Endothelial cell of umbilical vein (primary cell): ENCODE data around the gene WTAP. TPM values are rescaled to one million over a fixed set of nuclear protein-coding genes. Genes with fewer than 3 reads are reported as not detected.

Experiments used
- BruUV-seq: library from RNA; stranded (reverse); fragments of 400-500 nt; replicated peaks from 2 replicates; lab custom pipeline; 2021; lab: Mats Ljungman, UMichigan
- CTCF ChIA-PET: fragments of 300-600, 350-600 bp; sonication (Branson Sonifier 250); formaldehyde crosslinking; loops from one replicate; lab custom pipeline; 2021; ENCODE audit warnings: antibody characterized with exemption, inconsistent platforms; lab: Charles Lee
- POLR2A ChIA-PET: fragments of 300-600, 350-600 bp; sonication (Branson Sonifier 250); formaldehyde crosslinking; loops from one replicate; lab custom pipeline; 2021; ENCODE audit warnings: antibody characterized with exemption, inconsistent platforms; lab: Charles Lee
- DNase-seq: peaks from one replicate; pipeline ENCODE4 v3.0.0-alpha.2; 2011; ENCODE audit warnings: low read depth, low spot score
- FAIRE-seq: peaks from 2 replicates; lab custom pipeline; 2011; peaks lifted over from hg19 to GRCh38; lab: Jason Lieb, UNC
- H2AFZ ChIP-seq: 2 replicates; pipeline ENCODE4 v1.6.0; 2012; ENCODE audit warnings: low read depth, low read length, control low read depth, inconsistent platforms
- H3K27ac ChIP-seq: 2 replicates; pipeline ENCODE4 v1.5.1; 2011; ENCODE audit warnings: low read depth, mild to moderate bottlenecking, control low read depth, low read length, moderate library complexity; ENCODE audit not compliant: insufficient read depth
- H3K27me3 ChIP-seq, 2 experiments: 2 replicates each; pipeline versions ENCODE4 v1.6.0 to v1.6.1; 2011; ENCODE audit warnings: low read length in 2 of 2, mixed read lengths in 1 of 2; ENCODE audit not compliant: control insufficient read depth in 2 of 2, insufficient read depth in 2 of 2
- H3K36me3 ChIP-seq, 2 experiments: 2 replicates in 1 of 2; 3 replicates in 1 of 2; pipeline ENCODE4 v1.5.1; 2011; ENCODE audit warnings: low read length in 2 of 2, mild to moderate bottlenecking in 1 of 2, moderate library complexity in 1 of 2; ENCODE audit not compliant: control insufficient read depth in 2 of 2, insufficient read depth in 2 of 2; ENCODE audit errors: extremely low read depth in 1 of 2
- H3K4me1 ChIP-seq: 3 replicates; pipeline ENCODE4 v1.5.1; 2011; ENCODE audit warnings: mild to moderate bottlenecking, low read length; ENCODE audit not compliant: control insufficient read depth, insufficient read depth; ENCODE audit errors: extremely low read depth
- H3K4me2 ChIP-seq: 2 replicates; pipeline ENCODE4 v1.6.1; 2011; ENCODE audit warnings: low read length, control low read depth, mixed read lengths; ENCODE audit not compliant: insufficient read depth
- H3K4me3 ChIP-seq, 3 experiments: fragments of 200-600 bp in 1 of 3; sonication (generic), shearing (Covaris generic) in 1 of 3; replicated peaks in 1 of 3; 2 replicates each; pipeline ENCODE4 v1.5.1; 2011 to 2016; ENCODE audit warnings: control low read depth in 3 of 3, low read length in 3 of 3, mild to moderate bottlenecking in 2 of 3, inconsistent platforms in 1 of 3, low read depth in 1 of 3, moderate library complexity in 1 of 3; ENCODE audit not compliant: insufficient read depth in 1 of 3
- H3K79me2 ChIP-seq: 2 replicates; pipeline ENCODE4 v1.6.0; 2012; ENCODE audit warnings: low read length, inconsistent platforms; ENCODE audit not compliant: control insufficient read depth, insufficient read depth
- H3K9ac ChIP-seq: replicated peaks from 2 replicates; pipeline ENCODE3; 2011; ENCODE audit warnings: low read length, control low read depth; ENCODE audit not compliant: insufficient read depth; ENCODE audit errors: extremely low read depth
- H3K9me1 ChIP-seq: replicated peaks from 3 replicates; pipeline ENCODE4 v1.6.0; 2011; ENCODE audit warnings: mild to moderate bottlenecking, low read length; ENCODE audit not compliant: control insufficient read depth, insufficient read depth; ENCODE audit errors: extremely low read depth
- H3K9me3 ChIP-seq: replicated peaks from 2 replicates; pipeline ENCODE4 v1.5.1; 2012; ENCODE audit warnings: low read length, inconsistent platforms; ENCODE audit not compliant: control insufficient read depth, insufficient read depth
- H4K20me1 ChIP-seq: replicated peaks from 2 replicates; pipeline ENCODE3; 2011; ENCODE audit warnings: mild to moderate bottlenecking, low read length; ENCODE audit not compliant: control insufficient read depth, insufficient read depth; ENCODE audit errors: extremely low read depth
- EZH2 ChIP-seq: IDR thresholded peaks from 2 replicates; pipeline ENCODE4 v1.6.1; 2012; ENCODE audit warnings: borderline replicate concordance, low read depth, mild to moderate bottlenecking, moderate library complexity, low read length, inconsistent platforms; ENCODE audit not compliant: severe bottlenecking
- FOS ChIP-seq: IDR thresholded peaks from 2 replicates; pipeline ENCODE4 v1.6.1; 2011; ENCODE audit warnings: mild to moderate bottlenecking, low read length, moderate library complexity, borderline replicate concordance; ENCODE audit not compliant: insufficient read depth
- MYC ChIP-seq: IDR thresholded peaks from one replicate; pipeline ENCODE4 v1.6.1; 2011; ENCODE audit warnings: mild to moderate bottlenecking, low read depth, low read length
- POLR2A ChIP-seq: IDR thresholded peaks from 2 replicates; pipeline ENCODE4 v1.6.1; 2012; ENCODE audit warnings: low read depth, mild to moderate bottlenecking, control low read depth, low read length
- POLR2AphosphoS5 ChIP-seq: IDR thresholded peaks from 2 replicates; pipeline ENCODE4 v1.6.1; 2012; ENCODE audit warnings: low read depth, mild to moderate bottlenecking, control low read depth, low read length, moderate library complexity; ENCODE audit not compliant: insufficient read depth
- dilution Hi-C: fragments of 300-500 bp; cut with MboI; formaldehyde crosslinking; loops from one replicate; pipeline ENCODE4 v1.15.0; 2019; ENCODE audit warnings: low sequenced_read_pairs; ENCODE audit not compliant: extremely low pct_ligation_motif_present
- intact Hi-C: fragments of 100-400 bp; cut with micrococcal nuclease; formaldehyde crosslinking; loops from one replicate; pipeline ENCODE4 v1.10.0; 2022
- polyA plus RNA-seq, 4 experiments: library from polyadenylated mRNA; depleted of rRNA in 3 of 4; stranded (reverse) in 3 of 4; unstranded in 1 of 4; fragments of >200 nt; gene quantifications; 2 replicates each; pipeline versions ENCODE4 v1.2.1 to v1.2.3, GENCODE V29; 2011 to 2012; ENCODE audit warnings: missing spikeins in 1 of 4
- total RNA-seq: library from RNA; stranded (reverse); gene quantifications from 2 replicates; pipeline ENCODE4 v1.2.3, GENCODE V29; 2021
- TF ChIP-seq, protein P1 (sequence below): IDR thresholded peaks from 2 replicates; pipeline ENCODE4 v1.6.1; 2011; ENCODE audit not compliant: insufficient read depth, insufficient read length
- TF ChIP-seq, protein P2 (sequence below), 2 donors: IDR thresholded peaks; 1 replicate in 1 of 2; 2 replicates in 1 of 2; pipeline ENCODE4 v1.5.1; 2011; ENCODE audit warnings: low read length in 2 of 2, mild to moderate bottlenecking in 2 of 2, moderate library complexity in 2 of 2, control low read depth in 1 of 2, inconsistent platforms in 1 of 2, low read depth in 1 of 2; ENCODE audit not compliant: insufficient read depth in 1 of 2; ENCODE audit errors: extremely low read depth in 1 of 2

Gene WTAP
- total and polyA plus RNA-seq, 2 donors (not counting 3 experiments of a cell fraction or from before 2014, with no cell fraction given): 21.7 to 81.6 TPM

DNA sequence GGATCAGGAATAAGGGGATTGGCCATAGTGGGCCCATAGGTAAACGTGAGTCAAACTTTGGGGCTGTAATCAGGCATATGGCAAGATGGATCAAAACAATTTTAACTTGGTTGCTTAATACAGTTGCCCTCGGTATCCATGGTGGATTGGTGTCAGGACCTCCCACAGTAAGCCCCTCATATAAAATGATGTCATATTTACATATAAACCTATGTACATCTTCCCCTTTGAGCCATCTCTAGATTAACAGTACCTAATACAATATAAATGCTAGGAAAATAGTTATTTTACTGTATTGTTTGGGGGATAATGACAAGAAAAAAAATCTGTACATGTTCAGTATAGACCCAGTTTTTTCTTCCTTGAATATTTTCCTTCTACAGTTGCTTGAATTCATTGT lies 27.1 kb downstream of the WTAP start:
- no peaks in the 10 kb centered on the region for H3K9me3 ChIP-seq
- no peak for TF ChIP-seq FOS
- TF ChIP-seq POLR2A: no peak
- TF ChIP-seq POLR2AphosphoS5: no peak
- TF ChIP-seq MYC: no peak
- no peak for TF ChIP-seq EZH2
- TF ChIP-seq, protein P1, sequence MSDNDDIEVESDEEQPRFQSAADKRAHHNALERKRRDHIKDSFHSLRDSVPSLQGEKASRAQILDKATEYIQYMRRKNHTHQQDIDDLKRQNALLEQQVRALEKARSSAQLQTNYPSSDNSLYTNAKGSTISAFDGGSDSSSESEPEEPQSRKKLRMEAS: no peak
- TF ChIP-seq, protein P2, sequence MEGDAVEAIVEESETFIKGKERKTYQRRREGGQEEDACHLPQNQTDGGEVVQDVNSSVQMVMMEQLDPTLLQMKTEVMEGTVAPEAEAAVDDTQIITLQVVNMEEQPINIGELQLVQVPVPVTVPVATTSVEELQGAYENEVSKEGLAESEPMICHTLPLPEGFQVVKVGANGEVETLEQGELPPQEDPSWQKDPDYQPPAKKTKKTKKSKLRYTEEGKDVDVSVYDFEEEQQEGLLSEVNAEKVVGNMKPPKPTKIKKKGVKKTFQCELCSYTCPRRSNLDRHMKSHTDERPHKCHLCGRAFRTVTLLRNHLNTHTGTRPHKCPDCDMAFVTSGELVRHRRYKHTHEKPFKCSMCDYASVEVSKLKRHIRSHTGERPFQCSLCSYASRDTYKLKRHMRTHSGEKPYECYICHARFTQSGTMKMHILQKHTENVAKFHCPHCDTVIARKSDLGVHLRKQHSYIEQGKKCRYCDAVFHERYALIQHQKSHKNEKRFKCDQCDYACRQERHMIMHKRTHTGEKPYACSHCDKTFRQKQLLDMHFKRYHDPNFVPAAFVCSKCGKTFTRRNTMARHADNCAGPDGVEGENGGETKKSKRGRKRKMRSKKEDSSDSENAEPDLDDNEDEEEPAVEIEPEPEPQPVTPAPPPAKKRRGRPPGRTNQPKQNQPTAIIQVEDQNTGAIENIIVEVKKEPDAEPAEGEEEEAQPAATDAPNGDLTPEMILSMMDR (IDR thresholded peaks at IDR 0.05; ENCODE audit: extremely low read depth in 1 of 2, insufficient read depth in 1 of 2, low read depth in 1 of 2, low read length in 2 of 2): no peak
- intact Hi-C loops (no loop called here), dilution Hi-C loops (no loop called here)
- no peak for FAIRE-seq
- ChIA-PET CTCF (interaction anchor here (0.8 to 1.1 kb wide), 2 partner anchors 8 to 11 kb away, joined by 3 read pairs; no protein-coding TSS in a partner anchor), POLR2A (no interaction called here)
- H3K36me3 ChIP-seq: peaks cover 20 to 25% of the 10 kb centered on the region in 2 experiments
- H3K79me2 ChIP-seq: peaks cover 12% of the 10 kb centered on the region
- no peak overlapping the region for H3K9ac ChIP-seq
- no peak overlapping the region for H2AFZ ChIP-seq
- no peak overlapping the region for H3K27ac ChIP-seq
- H3K27me3 ChIP-seq: no peaks in the 10 kb centered on the region
- H3K4me2 ChIP-seq: no peak overlapping the region
- no peak for DNase-seq
- H3K9me1 ChIP-seq: no peaks in the 10 kb centered on the region
- no peaks in the 10 kb centered on the region for H3K4me1 ChIP-seq
- BruUV-seq: no TSS peak
- no peaks in the 10 kb centered on the region for H4K20me1 ChIP-seq
- H3K4me3 ChIP-seq: no peak overlapping the region
